Mucosa of rectum (tissue), 2 donors: ENCODE data around the gene KIAA0232.

Experiments
- H3K27ac ChIP-seq, 2 donors: one replicate each; pipeline ENCODE4 v1.7.0; 2013; ENCODE audit warnings: inconsistent platforms in 2 of 2, low read depth in 2 of 2, low read length in 2 of 2
- H3K27me3 ChIP-seq, 2 donors: one replicate each; pipeline ENCODE4 v1.7.0; 2013; ENCODE audit warnings: low read length in 2 of 2; ENCODE audit not compliant: control insufficient read depth in 2 of 2, insufficient read depth in 2 of 2
- H3K36me3 ChIP-seq, 2 donors: one replicate each; pipeline ENCODE4 v1.7.0; 2013; ENCODE audit warnings: low read length in 2 of 2; ENCODE audit not compliant: control insufficient read depth in 2 of 2, insufficient read depth in 2 of 2
- H3K4me1 ChIP-seq, 2 donors: one replicate each; pipeline ENCODE4 v1.7.0; 2013; ENCODE audit warnings: low read length in 2 of 2, mild to moderate bottlenecking in 1 of 2; ENCODE audit not compliant: control insufficient read depth in 2 of 2, insufficient read depth in 2 of 2
- H3K4me3 ChIP-seq, 2 donors: one replicate each; pipeline ENCODE4 v1.7.0; 2013; ENCODE audit warnings: low read length in 2 of 2
- H3K9ac ChIP-seq, 2 donors: one replicate each; pipeline ENCODE4 v1.7.0; 2013; ENCODE audit warnings: low read length in 2 of 2, low read depth in 1 of 2, mild to moderate bottlenecking in 1 of 2
- H3K9me3 ChIP-seq, 2 donors: one replicate each; pipeline ENCODE4 v1.7.0; 2013; ENCODE audit warnings: low read length in 2 of 2; ENCODE audit not compliant: control insufficient read depth in 2 of 2
- donor health status: healthy.
- donor health status: Normal muscosa, but diverticular disease.

The KIAA0232 gene

DNA sequence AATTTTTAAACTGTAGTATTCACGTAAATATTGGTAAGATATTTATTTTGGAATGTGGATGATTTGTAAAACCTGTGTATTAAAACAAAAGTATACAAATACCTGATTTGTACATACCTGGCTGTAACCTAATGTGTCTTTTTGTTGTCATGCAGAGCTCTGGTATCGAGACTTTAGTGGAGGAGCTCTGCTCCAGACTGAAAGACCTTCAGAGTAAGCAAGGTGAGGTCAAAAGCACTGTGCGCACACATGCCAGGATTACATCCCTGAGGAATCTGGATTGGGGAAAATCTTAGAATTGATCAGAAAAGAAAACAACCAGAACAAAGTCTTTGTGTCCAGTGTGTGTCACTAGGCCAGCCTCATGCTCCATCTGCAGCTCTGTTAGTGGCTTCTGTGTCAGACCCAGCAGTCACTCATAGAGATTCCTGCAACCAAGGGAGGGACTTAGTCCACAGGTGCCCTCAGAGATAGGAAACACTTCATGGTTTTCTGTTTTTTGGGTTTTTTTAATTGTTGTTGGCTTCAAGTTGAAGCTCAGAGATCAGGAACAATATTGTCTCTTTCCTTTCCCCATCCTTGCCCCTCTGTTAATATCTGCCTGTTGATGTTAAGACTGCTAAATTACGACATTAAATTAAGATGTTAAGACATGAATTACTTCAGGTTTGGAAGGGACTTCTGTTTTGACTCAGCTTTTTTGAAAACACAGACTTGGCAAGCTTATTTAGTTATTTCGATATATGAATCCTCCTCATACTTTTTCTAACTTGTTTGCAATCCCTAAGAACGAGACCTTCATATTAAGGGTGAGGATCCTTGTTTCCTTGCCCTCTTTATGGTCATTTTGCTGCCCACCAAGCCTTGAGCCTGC is 74.7 kb downstream of the KIAA0232 start:
- Histone ChIP-seq H3K9me3 (no peaks in the 10 kb centered on the region), H3K27me3 (no peaks in the 10 kb centered on the region), H3K4me1 (no peaks in the 10 kb centered on the region), H3K27ac (no peak overlapping the region), H3K4me3 (no peak overlapping the region), H3K36me3 (peaks cover 31 to 50% of the 10 kb centered on the region in 2 donors), H3K9ac (no peak overlapping the region)

DNA sequence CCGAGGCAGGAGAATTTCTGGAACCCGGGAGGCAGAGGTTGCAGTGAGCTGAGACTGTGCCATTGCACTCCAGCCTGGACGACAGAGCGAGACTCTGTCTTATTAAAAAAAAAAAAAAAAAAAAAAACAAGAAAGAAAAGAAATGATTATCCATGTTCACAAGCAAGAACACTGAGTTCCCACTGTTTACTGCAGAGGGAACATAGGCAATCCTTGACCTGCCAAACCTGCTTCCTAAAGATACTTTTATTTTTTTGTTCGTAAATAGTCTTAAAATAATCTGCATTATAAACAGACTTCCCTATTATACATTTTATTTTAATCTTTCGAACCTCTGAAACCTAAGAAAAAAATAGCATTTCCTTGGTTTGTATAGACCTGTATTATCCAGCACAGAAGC is 76.5 kb downstream of the KIAA0232 start:
- Histone ChIP-seq H3K27me3 (no peaks in the 10 kb centered on the region), H3K27ac (no peak overlapping the region), H3K36me3 (peaks cover 38 to 53% of the 10 kb centered on the region in 2 donors), H3K9me3 (no peaks in the 10 kb centered on the region), H3K4me3 (no peak overlapping the region), H3K9ac (no peak overlapping the region), H3K4me1 (no peaks in the 10 kb centered on the region)

DNA sequence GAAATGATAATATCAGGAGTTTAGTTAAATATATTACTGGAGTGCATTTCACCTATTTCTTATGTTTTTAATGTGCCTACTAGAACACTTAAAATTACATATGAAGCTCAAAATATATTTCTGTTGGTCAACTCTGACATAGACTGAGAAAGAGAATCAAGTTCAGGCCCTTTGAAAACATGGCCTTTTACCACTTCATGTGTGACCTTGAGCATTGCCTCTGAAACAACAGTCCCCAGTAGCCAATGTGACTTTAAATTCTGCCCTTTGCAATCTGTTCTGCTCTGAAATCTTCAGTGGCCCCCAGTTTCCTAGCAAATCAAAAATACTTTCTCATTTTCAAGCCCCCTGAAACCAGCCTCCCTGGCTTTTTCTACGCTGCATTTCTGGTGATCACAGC is 77.0 kb downstream of the KIAA0232 start:
- Histone ChIP-seq H3K9me3 (no peaks in the 10 kb centered on the region), H3K4me3 (no peak overlapping the region), H3K27ac (no peak overlapping the region), H3K4me1 (no peaks in the 10 kb centered on the region), H3K9ac (no peak overlapping the region), H3K36me3 (peaks cover 38 to 53% of the 10 kb centered on the region in 2 donors), H3K27me3 (no peaks in the 10 kb centered on the region)

DNA sequence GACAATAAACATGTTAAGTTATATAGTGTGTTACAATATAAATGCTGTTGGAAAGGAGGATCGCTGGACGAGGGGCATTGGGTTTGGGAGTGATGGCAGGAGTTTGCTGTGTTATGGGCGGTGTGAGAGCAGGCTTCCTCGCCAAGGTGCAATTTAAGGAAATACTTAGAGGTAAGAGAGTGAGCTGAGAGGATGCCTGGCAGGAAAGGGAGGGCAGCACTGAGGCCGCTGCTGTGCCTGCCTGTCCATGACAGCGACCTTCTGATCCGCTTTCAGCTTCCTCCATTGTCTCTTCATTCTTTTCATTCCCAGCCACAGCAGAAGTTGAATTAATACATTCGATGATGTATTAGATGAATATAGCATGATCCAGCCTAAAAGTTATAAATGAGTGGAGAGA is 85.9 kb downstream of the KIAA0232 start:
- Histone ChIP-seq H3K27me3 (no peaks in the 10 kb centered on the region), H3K4me1 (no peaks in the 10 kb centered on the region), H3K9me3 (no peaks in the 10 kb centered on the region), H3K27ac (no peak overlapping the region), H3K36me3 (peaks cover 40 to 50% of the 10 kb centered on the region in 2 donors), H3K4me3 (no peak overlapping the region), H3K9ac (no peak overlapping the region)

DNA sequence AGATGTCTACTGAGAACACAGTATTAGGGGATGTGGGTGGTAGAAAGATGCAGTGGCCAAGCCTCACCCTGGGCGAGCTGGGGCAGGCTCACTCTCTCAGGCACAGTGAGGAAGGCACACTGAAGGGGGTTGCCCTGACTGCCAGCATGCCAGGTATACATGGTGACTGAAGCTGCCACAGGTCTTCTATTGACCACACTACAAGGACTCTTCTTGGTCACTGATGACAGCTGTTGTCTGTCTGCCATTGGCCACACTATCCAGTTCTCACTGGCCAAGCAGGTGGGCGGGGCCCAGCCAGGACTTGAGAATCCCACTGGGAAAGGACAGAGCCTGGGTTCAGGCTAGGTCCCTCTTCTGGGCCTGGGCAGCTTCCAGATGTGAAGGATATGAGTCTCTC is 87.4 kb downstream of the KIAA0232 start:
- Histone ChIP-seq H3K36me3 (peaks cover 48 to 58% of the 10 kb centered on the region in 2 donors), H3K9ac (no peak overlapping the region), H3K9me3 (no peaks in the 10 kb centered on the region), H3K4me1 (no peaks in the 10 kb centered on the region), H3K27me3 (no peaks in the 10 kb centered on the region), H3K4me3 (no peak overlapping the region), H3K27ac (no peak overlapping the region)

DNA sequence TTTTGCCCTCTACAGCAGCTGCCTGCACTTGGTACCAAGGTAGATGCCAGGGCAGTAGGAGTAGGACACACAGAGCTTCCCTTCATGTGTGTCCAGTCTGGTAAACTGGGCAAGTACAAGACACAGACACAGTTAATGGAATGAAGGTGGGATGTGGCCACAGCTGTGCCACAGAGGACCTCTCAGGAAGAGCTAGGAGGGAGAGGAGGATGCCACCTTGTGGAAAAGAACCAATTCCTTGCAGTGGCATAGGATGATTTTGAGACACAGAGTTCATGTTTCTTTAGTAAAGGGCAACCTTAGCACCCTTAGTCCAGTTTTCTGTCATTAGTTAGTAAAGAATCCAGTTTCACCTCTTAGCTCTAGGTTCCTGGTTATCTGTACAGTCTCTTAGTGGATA is 90.8 kb downstream of the KIAA0232 start:
- Histone ChIP-seq H3K9ac (no peak overlapping the region), H3K36me3 (peaks cover 55 to 58% of the 10 kb centered on the region in 2 donors), H3K4me3 (no peak overlapping the region), H3K27me3 (no peaks in the 10 kb centered on the region), H3K9me3 (no peaks in the 10 kb centered on the region), H3K27ac (no peak overlapping the region), H3K4me1 (peaks cover 0 to 2% of the 10 kb centered on the region in 2 donors)

DNA sequence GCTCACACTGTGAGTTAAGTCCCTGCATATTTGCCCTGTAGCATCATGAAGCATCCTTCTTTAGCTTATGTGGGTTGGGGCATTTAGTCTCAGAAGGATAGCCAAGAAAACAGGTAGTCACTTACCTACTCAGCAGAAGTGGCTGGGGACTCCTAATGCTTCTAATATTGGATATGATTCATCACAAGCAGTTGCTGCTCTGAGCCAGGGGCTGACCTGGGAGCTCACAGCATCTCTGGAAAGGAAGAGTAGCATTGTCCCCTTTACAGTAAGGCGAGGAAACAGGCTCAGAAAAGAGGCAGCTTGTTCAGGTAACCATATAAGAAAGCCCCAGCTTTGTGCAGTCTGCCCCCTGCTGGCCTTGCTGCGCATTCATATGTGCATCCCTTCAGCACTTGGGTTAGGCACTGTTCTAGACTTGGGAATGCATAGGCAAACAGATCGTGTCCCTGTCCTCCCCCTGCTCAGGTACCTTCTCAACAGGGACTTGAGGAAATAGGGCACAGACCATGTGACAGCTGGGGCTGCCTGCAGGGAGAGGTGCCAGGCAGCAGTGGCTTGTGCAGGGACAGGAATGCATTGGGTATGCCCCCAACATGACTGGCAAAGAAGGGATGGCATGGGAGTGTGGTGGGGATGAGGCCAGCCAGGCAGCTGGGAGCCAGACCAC is 91.4 kb downstream of the KIAA0232 start:
- Histone ChIP-seq H3K9me3 (no peaks in the 10 kb centered on the region), H3K4me3 (no peak overlapping the region), H3K27ac (no peak overlapping the region), H3K27me3 (no peaks in the 10 kb centered on the region), H3K36me3 (peaks cover 56 to 62% of the 10 kb centered on the region in 2 donors), H3K4me1 (peaks cover 0 to 2% of the 10 kb centered on the region in 2 donors), H3K9ac (no peak overlapping the region)

DNA sequence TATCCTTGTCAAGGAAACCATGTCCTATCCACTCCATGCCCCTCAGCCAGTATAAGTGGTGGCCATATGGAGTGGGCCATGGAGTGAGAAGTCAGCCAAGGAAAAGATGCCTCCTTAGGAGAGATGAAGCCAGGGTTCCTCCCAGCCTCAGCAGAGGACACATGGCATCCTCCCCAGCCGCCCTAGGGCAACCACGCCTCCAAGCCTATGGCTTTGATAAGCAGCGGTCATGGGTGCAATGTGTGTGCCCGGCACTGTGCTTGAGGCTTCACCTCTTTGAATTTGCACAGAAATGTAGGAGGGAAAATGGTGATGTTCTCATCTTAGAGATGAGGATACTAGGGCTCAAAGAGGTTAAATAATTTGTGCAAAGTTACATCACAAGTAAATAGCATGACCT is 92.5 kb downstream of the KIAA0232 start:
- H3K9me3 ChIP-seq: no peaks in the 10 kb centered on the region
- no peak overlapping the region for H3K4me3 ChIP-seq
- H3K27me3 ChIP-seq: no peaks in the 10 kb centered on the region
- no peak overlapping the region for H3K27ac ChIP-seq
- H3K4me1 ChIP-seq: peaks cover 0 to 2% of the 10 kb centered on the region in 2 donors
- peaks cover 64 to 69% of the 10 kb centered on the region in 2 donors for H3K36me3 ChIP-seq
- H3K9ac ChIP-seq: no peak overlapping the region

DNA sequence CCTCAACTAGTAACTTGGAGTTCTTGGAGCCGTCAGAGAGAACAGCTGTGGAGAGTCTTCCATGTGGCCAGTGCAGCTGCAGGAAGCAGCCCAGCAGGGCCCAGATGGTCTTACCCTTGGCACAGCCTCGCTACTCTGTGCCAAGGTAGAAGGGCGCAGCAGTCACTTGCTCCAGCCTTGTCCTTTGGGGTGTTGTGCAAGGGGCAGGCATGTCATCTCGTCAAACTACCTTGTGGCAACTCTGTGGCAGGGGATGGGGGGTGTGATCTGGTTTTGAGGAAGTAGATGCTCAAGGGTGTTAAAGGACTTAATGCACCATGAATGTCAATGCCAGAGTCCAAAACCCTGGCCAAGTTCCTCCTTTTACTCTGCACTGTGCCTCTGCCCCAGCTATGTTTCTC is 92.9 kb downstream of the KIAA0232 start:
- Histone ChIP-seq H3K27ac (no peak overlapping the region), H3K4me1 (peaks cover 0 to 2% of the 10 kb centered on the region in 2 donors), H3K27me3 (no peaks in the 10 kb centered on the region), H3K36me3 (peaks cover 68 to 70% of the 10 kb centered on the region in 2 donors), H3K9ac (no peak overlapping the region), H3K9me3 (no peaks in the 10 kb centered on the region), H3K4me3 (no peak overlapping the region)

DNA sequence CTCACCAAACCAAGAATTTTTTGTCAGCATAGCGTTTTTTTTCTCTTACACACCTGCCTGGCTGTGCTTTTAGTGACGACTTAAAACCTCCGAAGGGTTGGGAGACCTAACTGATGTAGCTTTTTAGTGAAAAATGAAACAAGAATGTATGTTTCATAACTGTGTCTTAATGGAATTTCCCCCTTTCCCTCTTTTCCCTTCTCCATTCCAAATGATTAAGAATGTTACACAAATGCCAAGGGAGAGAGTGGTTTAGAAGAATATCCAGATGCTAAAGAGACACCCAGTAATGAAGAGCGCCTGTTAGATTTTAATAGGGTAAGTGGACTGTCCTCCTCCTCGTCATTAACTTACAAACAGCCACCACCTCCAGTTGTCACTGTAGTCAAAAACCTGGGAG is 93.9 kb downstream of the KIAA0232 start:
- Histone ChIP-seq H3K4me3 (no peak overlapping the region), H3K36me3 (peaks cover 77 to 79% of the 10 kb centered on the region in 2 donors), H3K9ac (no peak overlapping the region), H3K9me3 (no peaks in the 10 kb centered on the region), H3K4me1 (peaks cover 0 to 2% of the 10 kb centered on the region in 2 donors), H3K27ac (no peak overlapping the region), H3K27me3 (no peaks in the 10 kb centered on the region)
